ENCODE data around the gene MELTF.
A peak's percentile ranks its signal among the peaks of the same experiment; 100 is the strongest.

The MELTF gene

DNA sequence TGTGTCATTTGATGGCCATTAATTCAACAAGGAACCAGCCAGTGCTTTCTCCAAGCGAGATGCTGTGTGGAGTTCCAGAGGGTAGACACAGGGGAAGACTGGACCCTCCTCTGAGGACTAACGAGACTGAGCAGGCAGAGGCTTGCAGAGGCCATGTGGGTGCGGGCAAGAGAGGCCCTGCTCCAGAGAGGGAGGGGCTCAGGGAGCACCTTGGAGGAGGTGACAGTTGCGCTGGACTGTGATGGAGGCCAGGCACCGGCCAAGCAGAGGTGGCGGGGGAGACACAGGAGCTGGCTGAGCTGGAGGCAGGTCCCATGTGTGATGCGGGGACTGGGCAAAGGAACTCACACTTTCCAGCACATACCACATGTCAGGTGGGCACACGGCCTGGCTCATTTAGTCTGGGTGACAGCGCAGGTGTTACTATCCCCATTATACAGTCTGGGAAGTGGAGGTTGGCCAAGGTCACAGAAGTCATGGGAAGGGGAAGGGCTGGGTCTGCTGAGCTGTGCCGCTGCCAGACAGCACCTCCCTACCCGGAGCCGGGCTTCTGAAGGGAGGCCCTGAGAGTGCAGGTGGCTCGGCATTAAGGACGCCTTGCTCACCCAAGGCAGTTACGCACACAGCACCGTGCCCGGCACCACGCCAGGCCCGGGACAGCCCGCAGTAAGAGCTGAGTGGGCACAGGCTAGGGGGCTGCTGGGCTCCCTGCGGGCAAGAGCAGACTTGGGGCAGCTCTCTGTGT is 3.7 kb downstream of the MELTF start:
- TF ChIP-seq EZH2phosphoT487 (IDR thresholded peaks at IDR 0.05; ENCODE audit: low read depth): no peak
- TF ChIP-seq, protein P1, sequence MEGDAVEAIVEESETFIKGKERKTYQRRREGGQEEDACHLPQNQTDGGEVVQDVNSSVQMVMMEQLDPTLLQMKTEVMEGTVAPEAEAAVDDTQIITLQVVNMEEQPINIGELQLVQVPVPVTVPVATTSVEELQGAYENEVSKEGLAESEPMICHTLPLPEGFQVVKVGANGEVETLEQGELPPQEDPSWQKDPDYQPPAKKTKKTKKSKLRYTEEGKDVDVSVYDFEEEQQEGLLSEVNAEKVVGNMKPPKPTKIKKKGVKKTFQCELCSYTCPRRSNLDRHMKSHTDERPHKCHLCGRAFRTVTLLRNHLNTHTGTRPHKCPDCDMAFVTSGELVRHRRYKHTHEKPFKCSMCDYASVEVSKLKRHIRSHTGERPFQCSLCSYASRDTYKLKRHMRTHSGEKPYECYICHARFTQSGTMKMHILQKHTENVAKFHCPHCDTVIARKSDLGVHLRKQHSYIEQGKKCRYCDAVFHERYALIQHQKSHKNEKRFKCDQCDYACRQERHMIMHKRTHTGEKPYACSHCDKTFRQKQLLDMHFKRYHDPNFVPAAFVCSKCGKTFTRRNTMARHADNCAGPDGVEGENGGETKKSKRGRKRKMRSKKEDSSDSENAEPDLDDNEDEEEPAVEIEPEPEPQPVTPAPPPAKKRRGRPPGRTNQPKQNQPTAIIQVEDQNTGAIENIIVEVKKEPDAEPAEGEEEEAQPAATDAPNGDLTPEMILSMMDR (IDR thresholded peaks at IDR 0.05; ENCODE audit: low read depth, low read length): no peak
- Histone ChIP-seq H3K36me3 (replicated peaks; ENCODE audit: low read depth, low read length) (peaks cover 17% of the 10 kb centered on the region), H3K27me3 (ENCODE audit: low read depth, low read length) (peaks cover 4% of the 10 kb centered on the region), H4K20me1 (ENCODE audit: insufficient read depth, low read length) (no peaks in the 10 kb centered on the region), H3K9ac (ENCODE audit: low read length) (no peak overlapping the region), H3K4me2 (ENCODE audit: low read length) (no peak overlapping the region), H3K4me3 (ENCODE audit: low read length) (no peak overlapping the region), H2AFZ (ENCODE audit: low read depth, low read length) (no peak overlapping the region), H3K79me2 (ENCODE audit: low read length) (peaks cover 18% of the 10 kb centered on the region), H3K9me3 (ENCODE audit: insufficient read depth, low read length) (no peaks in the 10 kb centered on the region), H3K4me1 (ENCODE audit: low read length) (peaks cover 44% of the 10 kb centered on the region), H3K27ac (ENCODE audit: low read length) (no peak overlapping the region)

DNA sequence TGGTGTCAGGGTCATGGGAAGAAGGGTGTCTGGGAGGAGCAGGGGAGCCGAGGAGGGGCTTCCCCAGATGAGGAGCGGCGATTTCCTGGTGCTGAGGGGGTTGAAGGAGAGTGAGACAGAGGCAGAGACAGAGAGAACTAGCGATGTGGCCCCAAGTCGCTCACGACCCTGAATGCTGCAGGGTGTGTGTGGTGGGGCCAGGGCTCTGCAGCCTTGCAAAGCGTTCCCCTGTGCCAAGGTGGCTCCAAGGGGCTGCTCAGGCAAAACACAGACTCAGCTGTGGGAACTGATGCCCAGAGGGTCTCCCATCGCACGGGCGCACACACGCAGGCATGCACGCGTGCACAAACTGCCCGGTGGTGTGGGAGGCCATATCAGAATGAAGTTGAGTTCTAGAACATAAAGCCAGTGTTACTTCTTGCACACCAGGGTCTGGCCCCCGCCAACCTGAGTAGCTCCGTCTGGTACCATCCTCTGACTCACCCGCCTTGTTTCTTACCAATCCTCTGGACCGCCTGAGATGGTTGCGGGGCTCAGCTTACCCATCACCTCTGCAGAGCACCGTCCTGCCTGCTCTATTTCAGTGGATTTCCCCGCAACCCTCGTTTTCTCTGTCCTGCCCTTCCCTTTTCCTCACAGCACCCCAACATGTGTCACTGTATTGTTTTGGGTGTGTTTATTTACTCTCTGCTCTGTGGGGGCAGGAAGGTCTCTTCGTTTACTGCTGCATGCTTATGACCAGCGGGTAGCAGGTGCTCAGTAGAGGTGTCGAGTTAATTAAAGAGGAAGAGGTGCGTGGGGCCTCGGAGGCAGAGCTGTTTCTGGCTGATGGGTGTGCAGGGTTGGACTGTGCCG is 4.5 kb downstream of the MELTF start:
- peaks cover 17% of the 10 kb centered on the region for H3K36me3 ChIP-seq (replicated peaks; ENCODE audit: low read depth, low read length)
- H3K4me2 ChIP-seq (ENCODE audit: low read length): no peak overlapping the region; the same call in 1 of the 2 replicates
- no peaks in the 10 kb centered on the region for H3K9me3 ChIP-seq (ENCODE audit: insufficient read depth, low read length)
- peaks cover 18% of the 10 kb centered on the region for H3K79me2 ChIP-seq (ENCODE audit: low read length)
- H3K4me3 ChIP-seq (ENCODE audit: low read length): no peak overlapping the region
- H3K27me3 ChIP-seq (ENCODE audit: low read depth, low read length): peaks cover 6% of the 10 kb centered on the region
- TF ChIP-seq EZH2phosphoT487 (IDR thresholded peaks at IDR 0.05; ENCODE audit: low read depth): no peak
- TF ChIP-seq, protein P1 (IDR thresholded peaks at IDR 0.05; ENCODE audit: low read depth, low read length): no peak
- H2AFZ ChIP-seq (ENCODE audit: low read depth, low read length): no peak overlapping the region
- peaks cover 44% of the 10 kb centered on the region for H3K4me1 ChIP-seq (ENCODE audit: low read length)
- H3K27ac ChIP-seq (ENCODE audit: low read length): no peak overlapping the region
- no peaks in the 10 kb centered on the region for H4K20me1 ChIP-seq (ENCODE audit: insufficient read depth, low read length)
- no peak overlapping the region for H3K9ac ChIP-seq (ENCODE audit: low read length)

DNA sequence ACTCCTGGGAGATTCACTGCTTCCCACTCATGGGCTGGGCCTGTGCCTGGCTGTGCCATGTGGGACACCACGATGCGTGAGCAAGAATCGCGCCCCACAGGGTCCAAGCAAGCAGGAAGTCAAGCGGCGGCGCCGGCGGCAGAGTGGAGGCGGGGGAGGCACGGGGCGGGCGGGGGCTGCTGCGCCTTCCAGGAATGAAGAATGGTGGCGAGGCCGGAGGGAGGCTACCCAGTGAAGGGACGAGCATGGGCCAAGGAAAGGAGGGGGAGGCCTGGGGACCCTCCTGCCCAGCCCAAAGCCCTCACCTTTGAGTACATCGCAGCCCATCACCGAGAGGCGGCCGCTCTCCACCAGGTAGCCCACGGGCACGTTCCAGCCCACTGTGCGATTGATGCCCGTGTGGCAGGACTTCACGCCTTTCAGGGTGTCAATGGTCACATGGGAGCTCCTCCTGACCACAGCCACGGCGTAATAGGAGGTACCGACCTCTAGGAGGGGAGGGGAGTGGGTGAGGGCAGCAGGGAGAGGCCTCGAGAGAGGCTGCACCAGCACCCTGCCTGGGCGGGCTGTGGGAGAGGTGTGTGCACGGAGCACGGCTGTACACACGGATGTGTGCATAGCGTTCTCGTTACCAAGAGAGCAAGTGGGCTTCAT is 5.5 kb downstream of the MELTF start:
- Histone ChIP-seq H3K79me2 (ENCODE audit: low read length) (peaks cover 15% of the 10 kb centered on the region), H3K27me3 (ENCODE audit: low read depth, low read length) (peaks cover 14% of the 10 kb centered on the region), H3K4me2 (ENCODE audit: low read length) (peak overlapping the region; percentile 97), H2AFZ (ENCODE audit: low read depth, low read length) (no peak overlapping the region), H3K9ac (ENCODE audit: low read length) (peak overlapping the region; percentile 69), H3K27ac (ENCODE audit: low read length) (peak overlapping the region; percentile 73), H3K36me3 (replicated peaks; ENCODE audit: low read depth, low read length) (peaks cover 17% of the 10 kb centered on the region), H3K4me3 (ENCODE audit: low read length) (peak overlapping the region; percentile 76), H3K4me1 (ENCODE audit: low read length) (peaks cover 44% of the 10 kb centered on the region), H3K9me3 (ENCODE audit: insufficient read depth, low read length) (no peaks in the 10 kb centered on the region), H4K20me1 (ENCODE audit: insufficient read depth, low read length) (no peaks in the 10 kb centered on the region)
- TF ChIP-seq, protein P1 (IDR thresholded peaks at IDR 0.05; ENCODE audit: low read depth, low read length): no peak
- no peak for TF ChIP-seq EZH2phosphoT487 (IDR thresholded peaks at IDR 0.05; ENCODE audit: low read depth)

Measured in OCI-LY3 (cell line).